Neutrophil (primary cell): ENCODE measurements around the gene SLC3A2.
"Not testable (repeated sequence)": the region's sequence is repeated elsewhere in the genome, so short reads cannot be mapped to it uniquely, and the experiment has no call there.

Experiments
- H3K27ac ChIP-seq: fragments of 200-600 bp; sonication (generic); 2 replicates; pipeline ENCODE4 v1.5.1; 2016; ENCODE audit warnings: mild to moderate bottlenecking, moderate library complexity
- H3K27me3 ChIP-seq: fragments of 200-600 bp; sonication (generic); 2 replicates; pipeline ENCODE4 v1.6.0; 2016; ENCODE audit warnings: mild to moderate bottlenecking
- H3K36me3 ChIP-seq: fragments of 200-600 bp; sonication (generic); 2 replicates; pipeline ENCODE4 v1.5.1; 2017
- H3K4me1 ChIP-seq, 2 experiments: fragments of 200-600 bp in 1 of 2; sonication (generic) in 1 of 2; 1 replicate in 1 of 2; 2 replicates in 1 of 2; pipeline versions ENCODE4 v1.5.1 to v1.6.1; 2013 to 2016; ENCODE audit warnings: low read depth in 1 of 2, low read length in 1 of 2, mild to moderate bottlenecking in 1 of 2, moderate library complexity in 1 of 2; ENCODE audit not compliant: control insufficient read depth in 1 of 2, insufficient read depth in 1 of 2
- H3K4me3 ChIP-seq, 2 experiments: fragments of 200-600 bp in 1 of 2; sonication (generic) in 1 of 2; 1 replicate in 1 of 2; 2 replicates in 1 of 2; pipeline ENCODE4 v1.5.1; 2013 to 2016; ENCODE audit warnings: low read depth in 1 of 2, low read length in 1 of 2, mild to moderate bottlenecking in 1 of 2, moderate library complexity in 1 of 2
- H3K9me3 ChIP-seq: fragments of 200-600 bp; sonication (generic); 2 replicates; pipeline ENCODE4 v1.5.1; 2016
- CTCF ChIP-seq: fragments of 200-600 bp; sonication (generic); IDR thresholded peaks from 2 replicates; pipeline ENCODE4 v1.5.1; 2016; ENCODE audit warnings: antibody characterized with exemption

The SLC3A2 gene

GRCh38 chr11:62860835-62861563 is 19.7 kb upstream of the SLC3A2 start:
- H3K4me3 ChIP-seq: no peak overlapping the region
- no peaks in the 10 kb centered on the region for H3K36me3 ChIP-seq
- H3K4me1 ChIP-seq: peaks cover 13 to 18% of the 10 kb centered on the region in 2 experiments
- no peaks in the 10 kb centered on the region for H3K27me3 ChIP-seq
- H3K9me3 ChIP-seq: no peaks in the 10 kb centered on the region
- no peak overlapping the region for H3K27ac ChIP-seq
- no peak for TF ChIP-seq CTCF

DNA sequence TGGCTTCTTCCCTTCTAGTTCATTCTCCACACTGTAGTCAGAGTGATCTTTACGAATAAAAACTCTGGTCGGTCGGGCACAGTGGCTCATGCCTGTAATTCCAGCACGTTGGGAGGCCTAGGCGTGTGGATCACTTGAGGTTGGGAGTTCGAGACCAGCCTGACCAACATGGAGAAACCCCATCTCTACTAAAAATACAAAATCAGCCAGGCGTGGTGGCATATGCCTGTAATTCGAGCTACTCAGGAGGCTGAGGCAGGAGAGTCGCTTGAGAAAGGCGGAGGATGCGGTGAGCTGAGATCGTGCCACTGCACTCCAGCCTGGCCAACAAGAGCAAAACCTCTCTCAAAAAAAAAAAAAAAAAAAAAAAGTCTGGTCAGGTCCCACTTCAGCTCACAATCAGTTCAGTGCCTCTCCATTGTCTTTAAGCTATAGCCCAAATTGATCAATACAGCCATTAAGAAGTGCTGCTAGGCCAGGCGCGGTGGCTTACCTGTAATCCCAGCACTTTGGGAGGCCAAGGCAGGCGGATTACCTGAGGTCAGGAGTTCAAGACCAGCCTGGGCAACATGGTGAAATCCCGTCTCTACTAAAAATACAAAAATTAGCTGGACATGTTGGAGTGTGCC is 19.0 kb upstream of the SLC3A2 start:
- not testable (repeated sequence) for H3K9me3 ChIP-seq, H3K36me3 ChIP-seq, H3K27ac ChIP-seq, H3K27me3 ChIP-seq, H3K4me3 ChIP-seq
- H3K4me1 ChIP-seq: peaks cover 7 to 11% of the 10 kb centered on the region in 2 experiments

DNA sequence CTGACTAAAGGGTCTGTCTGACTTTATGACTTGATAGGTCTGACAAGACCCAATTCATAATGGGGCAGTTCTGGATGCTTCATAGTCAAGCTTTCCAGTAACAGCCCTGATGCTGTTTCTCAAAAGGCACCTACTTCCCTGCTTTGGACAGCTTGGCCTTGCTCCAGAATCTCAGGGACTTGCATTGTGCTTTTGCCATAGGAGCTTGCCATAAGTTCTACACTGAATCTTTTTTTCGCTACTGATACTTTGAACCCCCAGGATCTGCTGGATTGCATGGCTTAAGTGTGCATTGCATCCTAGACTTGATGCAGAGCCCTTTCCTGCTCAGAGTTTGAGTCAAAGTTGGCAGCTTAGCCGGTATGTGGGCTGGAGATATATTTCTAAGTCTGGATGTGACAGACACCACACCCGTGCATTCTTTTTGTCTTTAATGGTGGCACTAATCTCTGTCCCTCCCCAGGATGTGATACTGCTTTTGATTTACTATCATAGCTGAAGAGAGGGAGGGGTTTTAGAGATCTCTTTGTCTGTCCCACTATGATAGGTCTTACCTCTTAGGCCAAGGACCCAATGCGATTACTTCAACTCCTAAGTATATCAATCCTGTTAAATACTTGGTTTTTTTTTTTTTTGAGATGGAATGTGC is 16.9 kb upstream of the SLC3A2 start:
- no peaks in the 10 kb centered on the region for H3K27me3 ChIP-seq
- no peak overlapping the region for H3K27ac ChIP-seq
- H3K4me3 ChIP-seq: no peak overlapping the region
- H3K4me1 ChIP-seq: peaks cover 3 to 7% of the 10 kb centered on the region in 2 experiments
- no peaks in the 10 kb centered on the region for H3K36me3 ChIP-seq
- no peaks in the 10 kb centered on the region for H3K9me3 ChIP-seq
- no peak for TF ChIP-seq CTCF

DNA sequence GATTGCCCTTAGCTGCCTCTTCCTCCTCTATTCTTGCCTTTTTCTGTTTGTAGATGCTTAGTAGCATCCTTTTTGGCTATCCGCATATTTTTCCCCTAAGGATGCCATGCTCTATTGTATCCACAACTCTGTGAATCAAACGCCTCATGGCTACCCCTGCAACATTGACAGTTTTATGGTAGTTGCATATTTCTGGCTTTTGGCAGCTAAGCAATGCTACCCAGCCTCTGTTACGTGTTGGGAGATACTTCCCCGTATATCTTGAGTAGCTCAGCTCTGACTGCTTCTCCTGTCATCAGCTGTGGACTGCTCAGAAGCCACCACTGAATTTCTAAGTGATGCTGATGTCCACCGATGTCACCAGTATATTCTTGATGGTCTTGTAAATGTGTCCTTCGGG is 15.1 kb upstream of the SLC3A2 start:
- H3K36me3 ChIP-seq: no peaks in the 10 kb centered on the region
- no peak overlapping the region for H3K4me3 ChIP-seq
- no peak overlapping the region for H3K27ac ChIP-seq
- peaks cover 3 to 7% of the 10 kb centered on the region in 2 experiments for H3K4me1 ChIP-seq
- no peaks in the 10 kb centered on the region for H3K9me3 ChIP-seq
- TF ChIP-seq CTCF: no peak
- no peaks in the 10 kb centered on the region for H3K27me3 ChIP-seq

GRCh38 chr11:62874851-62875250 is 5.8 kb upstream of the SLC3A2 start:
- Histone ChIP-seq H3K27ac (no peak overlapping the region), H3K4me1 (peaks cover under 1 to 3% of the 10 kb centered on the region in 2 experiments), H3K9me3 (no peaks in the 10 kb centered on the region), H3K4me3 (no peak overlapping the region), H3K36me3 (no peaks in the 10 kb centered on the region), H3K27me3 (no peaks in the 10 kb centered on the region)
- no peak for TF ChIP-seq CTCF
